ENCODE results near the gene FRY. TPM values are rescaled to one million over a fixed set of nuclear protein-coding genes. Genes with fewer than 3 reads are reported as not detected.

FRY gene
- total RNA-seq, 4 donors from 2014 or later, result 99.5 to 285 (median 158) TPM

DNA sequence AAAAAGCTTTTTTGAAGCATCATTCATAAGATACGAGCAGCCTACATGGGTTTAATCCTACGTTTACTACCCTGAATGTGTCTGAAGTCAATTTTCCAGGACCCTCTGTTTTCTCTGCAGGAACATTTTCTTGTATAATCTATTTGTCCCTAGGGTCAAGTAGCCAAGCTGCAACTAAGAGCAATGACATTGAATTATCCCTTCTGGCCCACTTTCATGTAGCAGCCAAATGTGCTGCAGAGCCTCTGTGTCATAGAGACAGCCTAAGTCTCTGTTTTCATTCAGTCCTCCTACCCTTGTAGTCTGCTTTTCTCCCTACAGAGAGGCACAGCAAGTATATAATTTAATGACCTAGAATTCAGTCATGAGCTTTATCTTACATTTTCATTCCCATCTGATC lies 201.5 kb downstream of the FRY start:
- ATAC-seq, result no peak
- whole genome bisulfite sequencing, 2 donors (ENCODE audit: low coverage in 1 of 2), result 57 to 83% methylated on average over 2 of the region's 2 CpGs
- Histone ChIP-seq H3K4me1 (peaks cover 0 to 10% (median 0%) of the 10 kb centered on the region in 3 donors), H3K4me3 (no peak overlapping the region), H3K27me3 (no peaks in the 10 kb centered on the region), H3K9me3 (no peaks in the 10 kb centered on the region), H3K27ac (no peak overlapping the region), H3K36me3 (peaks cover 0 to 29% of the 10 kb centered on the region in 2 donors)
- TF ChIP-seq EP300 (IDR thresholded peaks at IDR 0.05), result no peak
- TF ChIP-seq, protein P1, sequence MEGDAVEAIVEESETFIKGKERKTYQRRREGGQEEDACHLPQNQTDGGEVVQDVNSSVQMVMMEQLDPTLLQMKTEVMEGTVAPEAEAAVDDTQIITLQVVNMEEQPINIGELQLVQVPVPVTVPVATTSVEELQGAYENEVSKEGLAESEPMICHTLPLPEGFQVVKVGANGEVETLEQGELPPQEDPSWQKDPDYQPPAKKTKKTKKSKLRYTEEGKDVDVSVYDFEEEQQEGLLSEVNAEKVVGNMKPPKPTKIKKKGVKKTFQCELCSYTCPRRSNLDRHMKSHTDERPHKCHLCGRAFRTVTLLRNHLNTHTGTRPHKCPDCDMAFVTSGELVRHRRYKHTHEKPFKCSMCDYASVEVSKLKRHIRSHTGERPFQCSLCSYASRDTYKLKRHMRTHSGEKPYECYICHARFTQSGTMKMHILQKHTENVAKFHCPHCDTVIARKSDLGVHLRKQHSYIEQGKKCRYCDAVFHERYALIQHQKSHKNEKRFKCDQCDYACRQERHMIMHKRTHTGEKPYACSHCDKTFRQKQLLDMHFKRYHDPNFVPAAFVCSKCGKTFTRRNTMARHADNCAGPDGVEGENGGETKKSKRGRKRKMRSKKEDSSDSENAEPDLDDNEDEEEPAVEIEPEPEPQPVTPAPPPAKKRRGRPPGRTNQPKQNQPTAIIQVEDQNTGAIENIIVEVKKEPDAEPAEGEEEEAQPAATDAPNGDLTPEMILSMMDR (IDR thresholded peaks at IDR 0.05), result no peak
- TF ChIP-seq POLR2AphosphoS5 (IDR thresholded peaks at IDR 0.05), result peak; percentile 32

- ATAC-seq, result no peak
- H3K27ac ChIP-seq, result no peak overlapping the region
- TF ChIP-seq POLR2AphosphoS5 (IDR thresholded peaks at IDR 0.05), result no peak
- TF ChIP-seq, protein P1 (IDR thresholded peaks at IDR 0.05), result no peak
- no peak for TF ChIP-seq POLR2A (IDR thresholded peaks at IDR 0.05)
- TF ChIP-seq EP300 (IDR thresholded peaks at IDR 0.05), result no peak
- no peaks in the 10 kb centered on the region for H3K9me3 ChIP-seq
- peaks cover 0 to 10% (median 0%) of the 10 kb centered on the region in 3 donors for H3K4me1 ChIP-seq
- H3K4me3 ChIP-seq, result no peak overlapping the region
- H3K36me3 ChIP-seq, result peaks cover 0 to 35% of the 10 kb centered on the region in 2 donors
- H3K27me3 ChIP-seq, result no peaks in the 10 kb centered on the region
- WGBS, 2 donors (ENCODE audit: low coverage in 1 of 2), result 94% methylated on average over 2 of the region's 2 CpGs; no CpG with 5 or more reads in 1 of the 2 donors
Measured at GRCh38 chr13:32234914-32235313, 203.3 kb downstream of the FRY start.

GRCh38 chr13:32237681-32238080 lies 206.1 kb downstream of the FRY start:
- H3K4me3 ChIP-seq, result no peak overlapping the region
- H3K36me3 ChIP-seq, result peaks cover 0 to 45% of the 10 kb centered on the region in 2 donors
- no peaks in the 10 kb centered on the region for H3K9me3 ChIP-seq
- TF ChIP-seq POLR2A (IDR thresholded peaks at IDR 0.05) (no peak), EP300 (IDR thresholded peaks at IDR 0.05) (no peak), POLR2AphosphoS5 (IDR thresholded peaks at IDR 0.05) (no peak)
- TF ChIP-seq, protein P1 (IDR thresholded peaks at IDR 0.05), result no peak
- H3K4me1 ChIP-seq, result peaks cover 0 to 9% (median 0%) of the 10 kb centered on the region in 3 donors
- no peaks in the 10 kb centered on the region for H3K27me3 ChIP-seq
- no peak overlapping the region for H3K27ac ChIP-seq
- WGBS, 2 donors (ENCODE audit: low coverage in 1 of 2), result 84 to 96% methylated on average over 2 to 5 of the region's 6 CpGs
- ATAC-seq, result no peak

GRCh38 chr13:32243695-32244094 lies 212.1 kb downstream of the FRY start:
- TF ChIP-seq EP300 (IDR thresholded peaks at IDR 0.05) (no peak), POLR2A (IDR thresholded peaks at IDR 0.05) (no peak), POLR2AphosphoS5 (IDR thresholded peaks at IDR 0.05) (no peak)
- TF ChIP-seq, protein P1 (IDR thresholded peaks at IDR 0.05), result no peak
- ATAC-seq, result no peak
- H3K9me3 ChIP-seq, result no peaks in the 10 kb centered on the region

DNA sequence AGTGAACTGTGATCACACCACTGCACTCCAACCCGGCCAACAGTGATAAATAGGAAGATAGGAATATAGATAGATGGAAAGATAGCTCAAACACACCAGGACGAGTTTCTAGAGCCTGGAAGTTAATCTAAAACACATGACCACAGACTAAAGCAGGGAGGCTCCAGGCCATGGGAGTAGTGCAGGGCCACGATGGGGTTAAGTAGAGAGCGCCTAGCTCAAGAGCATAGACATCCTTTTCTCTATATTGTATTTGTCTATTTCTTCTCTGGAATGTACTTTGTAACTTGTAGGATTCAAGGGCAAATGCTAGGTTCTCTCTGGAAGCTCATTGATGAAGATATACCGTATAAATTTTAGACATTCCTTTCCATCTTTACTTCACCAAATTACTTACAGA lies 214.0 kb downstream of the FRY start:
- Histone ChIP-seq H3K4me3 (no peak overlapping the region), H3K36me3 (peaks cover 0 to 25% of the 10 kb centered on the region in 2 donors), H3K27ac (no peak overlapping the region), H3K27me3 (no peaks in the 10 kb centered on the region), H3K4me1 (peaks cover 10 to 32% (median 11%) of the 10 kb centered on the region in 3 donors), H3K9me3 (no peaks in the 10 kb centered on the region)
- TF ChIP-seq POLR2A (IDR thresholded peaks at IDR 0.05), result no peak
- TF ChIP-seq, protein P1 (IDR thresholded peaks at IDR 0.05), result no peak
- no peak for TF ChIP-seq EP300 (IDR thresholded peaks at IDR 0.05)
- no peak for TF ChIP-seq POLR2AphosphoS5 (IDR thresholded peaks at IDR 0.05)
- 76 to 89% methylated on average over 5 of the region's 5 CpGs for WGBS, 2 donors (ENCODE audit: low coverage in 1 of 2)
- ATAC-seq, result no peak

More at GRCh38 chr13:32243695-32244094, 212.1 kb downstream of the FRY start:
- Histone ChIP-seq H3K4me3 (no peak overlapping the region), H3K27ac (no peak overlapping the region), H3K4me1 (peaks cover 10 to 32% (median 11%) of the 10 kb centered on the region in 3 donors), H3K27me3 (no peaks in the 10 kb centered on the region), H3K36me3 (peaks cover 0 to 29% of the 10 kb centered on the region in 2 donors)
- 96 to 100% methylated on average over 3 to 5 of the region's 5 CpGs for WGBS, 2 donors (ENCODE audit: low coverage in 1 of 2)

All from gastroesophageal sphincter (tissue), 4 donors.